A549 treated with dexamethasone at 1 μM for 4 hours (cell line): Measurements from ENCODE around the gene NOP58. TPM values are rescaled to one million over a fixed set of nuclear protein-coding genes. Genes with fewer than 3 reads are reported as not detected.

Experiments
- total RNA-seq: library from RNA; stranded (reverse); fragments of 200-300 nt; extraction: Qiagen RNA extraction; gene quantifications from 5 replicates; pipeline ENCODE4 v1.2.3, GENCODE V29; 2022

Gene NOP58, protein sequence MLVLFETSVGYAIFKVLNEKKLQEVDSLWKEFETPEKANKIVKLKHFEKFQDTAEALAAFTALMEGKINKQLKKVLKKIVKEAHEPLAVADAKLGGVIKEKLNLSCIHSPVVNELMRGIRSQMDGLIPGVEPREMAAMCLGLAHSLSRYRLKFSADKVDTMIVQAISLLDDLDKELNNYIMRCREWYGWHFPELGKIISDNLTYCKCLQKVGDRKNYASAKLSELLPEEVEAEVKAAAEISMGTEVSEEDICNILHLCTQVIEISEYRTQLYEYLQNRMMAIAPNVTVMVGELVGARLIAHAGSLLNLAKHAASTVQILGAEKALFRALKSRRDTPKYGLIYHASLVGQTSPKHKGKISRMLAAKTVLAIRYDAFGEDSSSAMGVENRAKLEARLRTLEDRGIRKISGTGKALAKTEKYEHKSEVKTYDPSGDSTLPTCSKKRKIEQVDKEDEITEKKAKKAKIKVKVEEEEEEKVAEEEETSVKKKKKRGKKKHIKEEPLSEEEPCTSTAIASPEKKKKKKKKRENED
- 114 to 139 TPM (median 123 TPM) in 5 replicates for total RNA-seq

DNA sequence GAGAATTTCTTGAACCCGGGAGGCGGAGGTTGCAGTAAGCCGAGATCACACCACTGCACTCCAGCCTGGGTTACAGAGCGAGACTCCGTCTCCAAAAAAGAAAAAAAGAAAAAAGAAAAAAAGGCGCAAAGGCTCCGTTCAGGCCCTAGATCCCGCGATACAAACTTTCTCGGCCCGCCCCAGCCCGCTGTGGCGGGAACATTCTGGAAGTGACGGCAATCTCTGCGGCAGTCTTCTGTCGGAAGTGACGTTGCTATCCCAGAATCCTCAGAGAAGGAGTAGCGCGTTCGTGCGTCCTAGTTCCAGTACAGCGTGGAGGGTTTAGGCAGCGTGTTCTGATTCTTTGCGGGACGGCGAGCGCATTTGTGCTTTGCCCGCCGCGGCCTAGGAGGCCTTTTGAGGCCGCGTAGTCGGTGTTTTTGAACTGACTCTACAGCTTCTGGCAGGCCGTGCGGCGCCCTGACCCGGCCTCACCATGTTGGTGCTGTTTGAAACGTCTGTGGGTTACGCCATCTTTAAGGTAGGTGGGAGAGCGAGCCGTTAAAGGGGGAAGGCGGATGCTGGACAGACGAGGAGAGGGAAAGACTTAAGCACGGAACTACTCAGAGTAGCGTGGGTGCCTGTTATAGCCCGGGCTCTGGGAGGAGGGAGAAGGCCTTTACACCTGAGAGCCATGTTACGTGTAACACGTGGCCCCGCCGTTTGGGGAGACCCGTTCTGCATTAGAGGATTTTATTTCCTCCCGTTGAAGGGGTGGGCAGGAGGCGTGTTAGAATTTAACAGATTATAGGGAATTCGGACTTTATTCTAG lies at the start of gene NOP58:
NOP58 (plus strand) TSS at position 297 of the 811 bp plus-strand sequence; CDS start at position 476, 179 bp downstream.

DNA sequence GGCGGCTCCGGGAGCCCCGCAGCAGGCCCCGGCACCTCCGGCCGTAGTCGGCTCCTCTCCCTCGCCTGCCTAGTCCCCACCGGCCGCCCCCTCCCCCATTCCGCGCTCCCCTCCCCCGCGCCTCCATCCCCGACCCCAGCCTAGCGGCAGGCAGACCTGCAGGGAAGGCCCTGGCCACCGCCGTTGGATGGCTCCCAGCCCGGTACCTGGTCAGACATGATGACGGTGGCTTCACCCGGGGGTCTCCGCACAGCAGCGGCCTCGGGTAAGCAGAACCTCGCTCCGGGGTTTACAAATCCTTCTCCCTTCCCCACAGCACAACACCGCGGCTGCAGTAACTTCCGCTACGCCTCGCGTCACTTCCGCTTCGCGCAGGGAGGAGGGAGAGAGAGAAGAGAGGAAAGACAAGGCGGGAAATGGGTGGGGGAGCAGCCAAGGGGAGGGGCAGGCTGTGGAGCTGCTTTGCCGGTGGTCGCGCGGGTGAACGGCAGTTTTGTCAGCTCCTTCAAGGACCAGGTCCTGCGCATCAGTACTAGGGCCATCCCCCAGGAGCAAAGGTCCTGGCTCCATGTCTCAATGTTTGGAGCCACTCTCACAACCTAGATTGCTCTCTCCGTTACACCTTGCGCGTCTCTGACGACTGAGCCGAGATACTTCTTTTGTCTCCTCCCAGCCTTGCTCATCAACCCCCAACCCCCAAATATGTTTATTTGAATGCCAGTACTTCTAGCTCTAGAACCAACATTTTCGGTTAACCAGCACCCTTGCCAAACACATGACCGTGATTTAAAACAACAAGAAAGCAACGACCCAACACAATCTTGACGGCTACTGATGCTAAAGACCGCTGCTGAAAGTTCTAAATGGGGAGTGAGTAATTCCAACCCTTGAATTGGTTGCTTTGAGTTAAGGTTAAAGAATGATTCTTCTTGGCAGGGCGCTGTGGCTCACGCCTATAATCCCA lies 27.0 kb upstream of the NOP58 start, which contains the start of gene SUMO1:
SUMO1 (minus strand) TSS at position 364 of the 964 bp plus-strand sequence; CDS start at position 218, 146 bp downstream.

Other genes starting within 250 kb of the NOP58 start
- 5.5 to 6.9 TPM (median 6.5 TPM) in 5 replicates for gene FZD7, start 231.9 kb upstream of the NOP58 start, total RNA-seq
- not detected in 5 replicates for gene KIAA2012, start 192.5 kb upstream of the NOP58 start, total RNA-seq
- 136 to 196 TPM (median 151 TPM) in 5 replicates for gene SUMO1, start 27.2 kb upstream of the NOP58 start, total RNA-seq
- gene BMPR2, start 110.6 kb downstream of the NOP58 start, total RNA-seq = 11.0 to 19.3 TPM (median 17.8 TPM) in 5 replicates